Measurements from ENCODE around the gene MRPL17. TPM values are rescaled to one million over a fixed set of nuclear protein-coding genes. Genes with fewer than 3 reads are reported as not detected.

The MRPL17 gene
- total and polyA plus RNA-seq, 2 donors (not counting 1 experiment from before 2014, with no cell fraction given), result 44.4 to 53.2 TPM

GRCh38 chr11:6666302-6667183 is 16.6 kb downstream of the MRPL17 start:
- no peak for TF ChIP-seq EZH2 (IDR thresholded peaks at IDR 0.05; ENCODE audit: low read length, missing control alignments)
- no peak for TF ChIP-seq CTCF (conservative IDR thresholded peaks at IDR 0.05 in 1 of 2, IDR thresholded peaks at IDR 0.05 in 1 of 2; ENCODE audit: low read depth in 1 of 2, low read length in 2 of 2)
- H3K9me3 ChIP-seq (ENCODE audit: control insufficient read depth, insufficient read depth, low read depth, low read length), result no peaks in the 10 kb centered on the region
- H3K36me3 ChIP-seq (ENCODE audit: control insufficient read depth, insufficient read depth, low read length), result no peaks in the 10 kb centered on the region
- H3K9ac ChIP-seq (ENCODE audit: insufficient read depth, low read length), result no peak overlapping the region
- no peak overlapping the region for H3K27ac ChIP-seq (ENCODE audit: insufficient read depth, low read length)
- no peak overlapping the region for H2AFZ ChIP-seq (ENCODE audit: low read length)
- H3K4me2 ChIP-seq (ENCODE audit: extremely low read depth, insufficient read depth, low read length), result no peak overlapping the region
- no peaks in the 10 kb centered on the region for H3K27me3 ChIP-seq (ENCODE audit: control insufficient read depth, insufficient read depth, low read length)
- peaks cover 3% of the 10 kb centered on the region for H3K4me1 ChIP-seq (ENCODE audit: control insufficient read depth, extremely low read depth, insufficient read depth, low read length)
- DNase-seq (ENCODE audit: low read depth in 2 of 2), result no peak
- no peak overlapping the region for H3K4me3 ChIP-seq (replicated peaks in 1 of 4; ENCODE audit: control extremely low read depth in 1 of 4, insufficient read depth in 1 of 4, low read depth in 3 of 4, low read length in 4 of 4)
- H4K20me1 ChIP-seq (ENCODE audit: control insufficient read depth, extremely low read depth, insufficient read depth, low read length), result no peaks in the 10 kb centered on the region
- no peaks in the 10 kb centered on the region for H3K79me2 ChIP-seq (ENCODE audit: control insufficient read depth, insufficient read depth, low read length)

GRCh38 chr11:6664551-6664950 is 18.6 kb downstream of the MRPL17 start:
- Histone ChIP-seq H3K27ac (ENCODE audit: insufficient read depth, low read length) (no peak overlapping the region), H3K79me2 (ENCODE audit: control insufficient read depth, insufficient read depth, low read length) (no peaks in the 10 kb centered on the region), H2AFZ (ENCODE audit: low read length) (no peak overlapping the region), H3K27me3 (ENCODE audit: control insufficient read depth, insufficient read depth, low read length) (no peaks in the 10 kb centered on the region), H3K4me1 (ENCODE audit: control insufficient read depth, extremely low read depth, insufficient read depth, low read length) (peaks cover 3% of the 10 kb centered on the region), H3K9ac (ENCODE audit: insufficient read depth, low read length) (no peak overlapping the region), H4K20me1 (ENCODE audit: control insufficient read depth, extremely low read depth, insufficient read depth, low read length) (no peaks in the 10 kb centered on the region), H3K36me3 (ENCODE audit: control insufficient read depth, insufficient read depth, low read length) (no peaks in the 10 kb centered on the region), H3K4me3 (replicated peaks in 1 of 4; ENCODE audit: control extremely low read depth in 1 of 4, insufficient read depth in 1 of 4, low read depth in 3 of 4, low read length in 4 of 4) (no peak overlapping the region), H3K9me3 (ENCODE audit: control insufficient read depth, insufficient read depth, low read depth, low read length) (no peaks in the 10 kb centered on the region), H3K4me2 (ENCODE audit: extremely low read depth, insufficient read depth, low read length) (no peak overlapping the region)
- TF ChIP-seq EZH2 (IDR thresholded peaks at IDR 0.05; ENCODE audit: low read length, missing control alignments) (no peak), CTCF (conservative IDR thresholded peaks at IDR 0.05 in 1 of 2, IDR thresholded peaks at IDR 0.05 in 1 of 2; ENCODE audit: low read depth in 1 of 2, low read length in 2 of 2) (no peak)
- no peak for DNase-seq (ENCODE audit: low read depth in 2 of 2)

- Histone ChIP-seq H3K4me2 (ENCODE audit: extremely low read depth, insufficient read depth, low read length) (no peak overlapping the region), H3K27me3 (ENCODE audit: control insufficient read depth, insufficient read depth, low read length) (no peaks in the 10 kb centered on the region), H3K27ac (ENCODE audit: insufficient read depth, low read length) (no peak overlapping the region), H3K4me3 (replicated peaks in 1 of 4; ENCODE audit: control extremely low read depth in 1 of 4, insufficient read depth in 1 of 4, low read depth in 3 of 4, low read length in 4 of 4) (no peak overlapping the region), H3K79me2 (ENCODE audit: control insufficient read depth, insufficient read depth, low read length) (no peaks in the 10 kb centered on the region), H2AFZ (ENCODE audit: low read length) (no peak overlapping the region), H3K9me3 (ENCODE audit: control insufficient read depth, insufficient read depth, low read depth, low read length) (no peaks in the 10 kb centered on the region), H4K20me1 (ENCODE audit: control insufficient read depth, extremely low read depth, insufficient read depth, low read length) (no peaks in the 10 kb centered on the region), H3K4me1 (ENCODE audit: control insufficient read depth, extremely low read depth, insufficient read depth, low read length) (peaks cover 3% of the 10 kb centered on the region), H3K9ac (ENCODE audit: insufficient read depth, low read length) (no peak overlapping the region), H3K36me3 (ENCODE audit: control insufficient read depth, insufficient read depth, low read length) (no peaks in the 10 kb centered on the region)
- TF ChIP-seq EZH2 (IDR thresholded peaks at IDR 0.05; ENCODE audit: low read length, missing control alignments), result no peak
- no peak for DNase-seq (ENCODE audit: low read depth in 2 of 2)
Measured at GRCh38 chr11:6663794-6664469, 19.2 kb downstream of the MRPL17 start.

Measured in fibroblast of lung (primary cell).